Lung (tissue), 12 donors: ENCODE results near the gene RBM20. TPM values are rescaled to one million over a fixed set of nuclear protein-coding genes. Genes with fewer than 3 reads are reported as not detected.

Source experiments
- ATAC-seq: fragments of 200-7000 bp; cut with Tn5 transposase; one replicate; pipeline ENCODE4 v1.9.1; 2020; ENCODE audit warnings: moderate number of reproducible peaks; ENCODE audit not compliant: insufficient read depth, low FRiP score
- DNase-seq, 3 donors: peaks; one replicate each; pipeline ENCODE4 v3.0.0-alpha.2; 2013 to 2017
- H3K27ac ChIP-seq, 2 donors: one replicate each; pipeline ENCODE4 v1.5.1; 2013; ENCODE audit warnings: mild to moderate bottlenecking in 2 of 2, moderate library complexity in 2 of 2, control low read depth in 1 of 2, inconsistent platforms in 1 of 2, low read depth in 1 of 2, low read length in 1 of 2
- H3K27me3 ChIP-seq, 3 donors: one replicate each; pipeline ENCODE4 v1.5.1; 2013; ENCODE audit warnings: low read length in 2 of 3; ENCODE audit not compliant: control insufficient read depth in 3 of 3, insufficient read depth in 3 of 3
- H3K36me3 ChIP-seq, 4 donors: one replicate each; pipeline ENCODE4 v1.5.1; 2013; ENCODE audit warnings: low read length in 4 of 4, mild to moderate bottlenecking in 1 of 4, moderate library complexity in 1 of 4; ENCODE audit not compliant: control insufficient read depth in 4 of 4, insufficient read depth in 4 of 4
- H3K4me1 ChIP-seq, 5 donors: one replicate each; pipeline ENCODE4 v1.5.1; 2013; ENCODE audit warnings: low read length in 5 of 5, mild to moderate bottlenecking in 2 of 5, moderate library complexity in 1 of 5; ENCODE audit not compliant: control insufficient read depth in 5 of 5, insufficient read depth in 5 of 5
- H3K4me3 ChIP-seq: one replicate; pipeline ENCODE4 v1.5.1; 2013; ENCODE audit warnings: mild to moderate bottlenecking, control low read depth, moderate library complexity
- H3K9ac ChIP-seq, 2 donors: one replicate each; pipeline ENCODE4 v1.5.1; 2013; ENCODE audit warnings: low read length in 2 of 2, control low read depth in 1 of 2; ENCODE audit not compliant: insufficient read depth in 1 of 2
- H3K9me3 ChIP-seq, 4 donors: one replicate each; pipeline ENCODE4 v1.5.1; 2013; ENCODE audit warnings: low read length in 3 of 4, mild to moderate bottlenecking in 1 of 4, moderate library complexity in 1 of 4; ENCODE audit not compliant: control insufficient read depth in 4 of 4, insufficient read depth in 3 of 4
- CTCF ChIP-seq: IDR thresholded peaks from 2 replicates; pipeline ENCODE4 v1.5.1; 2012; ENCODE audit warnings: mild to moderate bottlenecking; ENCODE audit errors: control extremely low read depth, extremely low read depth
- WGBS, 2 donors: extraction: QIAGEN DNeasy Blood & Tissue Kit; methylation state at CpG; one replicate each; pipeline ENCODE4 v1.1.7; 2013; 5-methylcytosine and 5-hydroxymethylcytosine counted together
- polyA plus RNA-seq, 2 donors: library from polyadenylated mRNA; stranded (reverse); fragments of 200-250 nt; gene quantifications; one replicate each; pipeline ENCODE4 v1.2.1, GENCODE V29; 2013
- total RNA-seq, 2 donors: library from RNA; depleted of rRNA in 1 of 2; stranded (reverse); fragments of >200 nt in 1 of 2; gene quantifications; one replicate each; pipeline ENCODE4 v1.2.1, GENCODE V29; 2014 to 2021
- donor health status: control.
- donor health status: control.
- donor health status: Bipolar disorder and iron deficiency.
- donor health status: healthy.
- donor health status: DM: yes; HTN: yes; CAD: no.

The RBM20 gene
- total and polyA plus RNA-seq, 4 donors, result 0.25 to 3.3 (median 0.66) TPM

GRCh38 chr10:110613996-110614495 is 30.1 kb upstream of the RBM20 start:
- H3K4me1 ChIP-seq, result no peaks in the 10 kb centered on the region
- no peaks in the 10 kb centered on the region for H3K36me3 ChIP-seq
- no peak for DNase-seq
- H3K4me3 ChIP-seq, result no peak overlapping the region
- H3K9me3 ChIP-seq, result no peaks in the 10 kb centered on the region
- no peak for ATAC-seq
- WGBS, 2 donors, result 84 to 89% methylated on average over 9 of the region's 9 CpGs
- peaks cover 0 to 2% (median 0%) of the 10 kb centered on the region in 3 donors for H3K27me3 ChIP-seq
- H3K27ac ChIP-seq, result no peak overlapping the region
- no peak for TF ChIP-seq CTCF
- no peak overlapping the region for H3K9ac ChIP-seq

- ATAC-seq, result no peak
- no peak overlapping the region for H3K27ac ChIP-seq
- H3K27me3 ChIP-seq, result peaks cover 0 to 2% (median 0%) of the 10 kb centered on the region in 3 donors
- 72 to 75% methylated on average over 2 of the region's 2 CpGs for WGBS, 2 donors
- DNase-seq, result no peak
- H3K9ac ChIP-seq, result no peak overlapping the region
- H3K36me3 ChIP-seq, result no peaks in the 10 kb centered on the region
- no peaks in the 10 kb centered on the region for H3K9me3 ChIP-seq
- no peak overlapping the region for H3K4me3 ChIP-seq
- TF ChIP-seq CTCF, result no peak
- peaks cover 0 to 5% (median 0%) of the 10 kb centered on the region in 5 donors for H3K4me1 ChIP-seq
These were observed 28.9 kb upstream of the RBM20 start for GRCh38 chr10:110615057-110615747.

GRCh38 chr10:110616493-110617033 is 27.6 kb upstream of the RBM20 start:
- WGBS, 2 donors, result 96 to 100% methylated on average over 5 of the region's 5 CpGs
- H3K27ac ChIP-seq, result no peak overlapping the region
- ATAC-seq (no peak), DNase-seq (no peak)
- H3K36me3 ChIP-seq, result no peaks in the 10 kb centered on the region
- no peak overlapping the region for H3K9ac ChIP-seq
- peaks cover 0 to 5% (median 0%) of the 10 kb centered on the region in 5 donors for H3K4me1 ChIP-seq
- no peaks in the 10 kb centered on the region for H3K9me3 ChIP-seq
- TF ChIP-seq CTCF, result no peak
- peaks cover 0 to 2% (median 0%) of the 10 kb centered on the region in 3 donors for H3K27me3 ChIP-seq
- H3K4me3 ChIP-seq, result no peak overlapping the region
